Cardiac fibroblast (primary cell): Measurements from ENCODE around the gene TDRD12.
"Not testable (repeated sequence)": the region's sequence is repeated elsewhere in the genome, so short reads cannot be mapped to it uniquely, and the experiment has no call there.

Source experiments
- DNase-seq, 2 donors: peaks; one replicate each; pipeline versions ENCODE4 v3.0.0 to v3.0.0-alpha.2; 2010; ENCODE audit warnings: low read depth in 2 of 2
- H3K4me3 ChIP-seq, 2 donors: replicated peaks in 1 of 2; 1 replicate in 1 of 2; 2 replicates in 1 of 2; pipeline ENCODE4 v1.5.1; 2011; ENCODE audit warnings: low read depth in 2 of 2, low read length in 2 of 2, mild to moderate bottlenecking in 2 of 2, moderate library complexity in 1 of 2
- CTCF ChIP-seq: IDR thresholded peaks from one replicate; pipeline ENCODE4 v1.5.1; 2011; ENCODE audit warnings: low read depth, mild to moderate bottlenecking, low read length, inconsistent platforms

TDRD12 gene

GRCh38 chr19:32828643-32829344 is 109.2 kb downstream of the TDRD12 start:
- TF ChIP-seq CTCF: no peak
- no peak for DNase-seq
- H3K4me3 ChIP-seq: no peak overlapping the region

- no peak for TF ChIP-seq CTCF
- no peak overlapping the region for H3K4me3 ChIP-seq
- no peak for DNase-seq
Observed at GRCh38 chr19:32829345-32829896, 109.9 kb downstream of the TDRD12 start.

GRCh38 chr19:32830231-32831014 is 110.9 kb downstream of the TDRD12 start:
- H3K4me3 ChIP-seq: no peak overlapping the region
- DNase-seq: peak in 1 of 2 donors; percentile 33
- no peak for TF ChIP-seq CTCF

- no peak for TF ChIP-seq CTCF
- DNase-seq: no peak
- no peak overlapping the region for H3K4me3 ChIP-seq
Observed at GRCh38 chr19:32831611-32832010, 112.0 kb downstream of the TDRD12 start.

- DNase-seq, H3K4me3 ChIP-seq: not testable (repeated sequence)
Observed at GRCh38 chr19:32832094-32832493, 112.5 kb downstream of the TDRD12 start.

GRCh38 chr19:32832825-32833224 is 113.3 kb downstream of the TDRD12 start:
- not testable (repeated sequence) for H3K4me3 ChIP-seq, DNase-seq

- H3K4me3 ChIP-seq, DNase-seq: not testable (repeated sequence)
Observed at GRCh38 chr19:32833388-32833787, 113.8 kb downstream of the TDRD12 start.

GRCh38 chr19:32837531-32837930 is 118.0 kb downstream of the TDRD12 start:
- TF ChIP-seq CTCF: no peak
- DNase-seq: no peak

More at GRCh38 chr19:32837531-32837930, 118.0 kb downstream of the TDRD12 start:
- no peak overlapping the region for H3K4me3 ChIP-seq
